HAP-1 (cell line): ENCODE data around the gene PRKAR1B.

Source experiments
- DNase-seq, 2 experiments: peaks; one replicate each; pipeline ENCODE4 v3.0.0-alpha.2; 2016 to 2020; ENCODE audit warnings: low spot score in 2 of 2
- H3K27me3 ChIP-seq: fragments of 250-450 bp; sonication (Bioruptor Pico); 2 replicates; pipeline ENCODE4 v1.5.1; 2020; ENCODE audit warnings: low read depth, mild to moderate bottlenecking, moderate library complexity
- H3K36me3 ChIP-seq: fragments of 250-450 bp; sonication (Bioruptor Pico); replicated peaks from 2 replicates; pipeline ENCODE4 v1.5.1; 2020; ENCODE audit warnings: mild to moderate bottlenecking
- H3K4me1 ChIP-seq: fragments of 250-450 bp; sonication (Bioruptor Pico); 2 replicates; pipeline ENCODE4 v1.5.1; 2020; ENCODE audit warnings: mild to moderate bottlenecking
- H3K4me3 ChIP-seq: fragments of 250-450 bp; sonication (Bioruptor Pico); 2 replicates; pipeline ENCODE4 v1.5.1; 2020; ENCODE audit warnings: mild to moderate bottlenecking, moderate library complexity
- H3K9me3 ChIP-seq: fragments of 250-450 bp; sonication (Bioruptor Pico); 2 replicates; pipeline ENCODE4 v1.5.1; 2020; ENCODE audit warnings: mild to moderate bottlenecking, moderate library complexity
- in situ Hi-C: fragments of 300-500 bp; cut with MboI; formaldehyde crosslinking; loops from 3 replicates; pipeline ENCODE4 v1.14.3; 2020; ENCODE audit warnings: low sequenced_read_pairs, inconsistent platforms, mixed read lengths

PRKAR1B gene

DNA sequence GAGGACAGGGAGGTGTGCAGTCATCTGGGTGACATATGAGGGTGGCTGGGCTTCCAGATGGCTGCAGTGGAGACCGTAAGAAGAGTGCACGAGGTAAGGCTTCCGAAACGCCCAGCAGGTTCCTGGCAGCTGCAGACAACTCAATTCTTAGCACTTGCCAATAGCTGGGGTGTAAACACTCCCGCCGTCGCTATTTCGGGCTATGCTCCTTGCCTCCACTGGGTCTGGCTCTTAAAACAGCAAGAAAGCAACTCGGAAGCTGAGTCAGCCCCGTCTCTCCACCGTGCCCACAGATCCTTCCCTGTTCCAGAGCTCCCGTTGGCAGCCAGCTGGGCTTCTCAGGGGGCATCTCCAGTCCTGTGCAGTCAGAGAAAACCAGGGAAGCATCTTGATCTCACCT lies 201.3 kb downstream of the PRKAR1B start:
- Histone ChIP-seq H3K9me3 (no peaks in the 10 kb centered on the region), H3K4me1 (peaks cover 2% of the 10 kb centered on the region; the same call in 1 of the 2 replicates), H3K27me3 (peaks cover 32% of the 10 kb centered on the region), H3K36me3 (no peaks in the 10 kb centered on the region), H3K4me3 (no peak overlapping the region)
- in situ Hi-C loops: no loop called here
- DNase-seq: no peak

GRCh38 chr7:524800-525199 lies 202.3 kb downstream of the PRKAR1B start:
- Histone ChIP-seq H3K36me3 (no peaks in the 10 kb centered on the region), H3K4me3 (no peak overlapping the region), H3K27me3 (peaks cover 35% of the 10 kb centered on the region), H3K4me1 (peaks cover 2% of the 10 kb centered on the region; the same call in 1 of the 2 replicates), H3K9me3 (no peaks in the 10 kb centered on the region)
- in situ Hi-C loops: no loop called here
- DNase-seq: no peak

- no peak for DNase-seq
- H3K4me3 ChIP-seq: no peak overlapping the region
- H3K27me3 ChIP-seq: peaks cover 30% of the 10 kb centered on the region
- no peaks in the 10 kb centered on the region for H3K36me3 ChIP-seq
- in situ Hi-C loops: no loop called here
- peaks cover 2% of the 10 kb centered on the region; the same call in 1 of the 2 replicates for H3K4me1 ChIP-seq
- H3K9me3 ChIP-seq: no peaks in the 10 kb centered on the region
Observed at GRCh38 chr7:523347-524336, 203.4 kb downstream of the PRKAR1B start.

GRCh38 chr7:522951-523314 lies 204.1 kb downstream of the PRKAR1B start:
- DNase-seq: no peak
- Histone ChIP-seq H3K4me3 (no peak overlapping the region), H3K9me3 (no peaks in the 10 kb centered on the region), H3K27me3 (peaks cover 30% of the 10 kb centered on the region), H3K4me1 (peaks cover 2% of the 10 kb centered on the region; the same call in 1 of the 2 replicates), H3K36me3 (no peaks in the 10 kb centered on the region)
- in situ Hi-C loops: no loop called here

DNA sequence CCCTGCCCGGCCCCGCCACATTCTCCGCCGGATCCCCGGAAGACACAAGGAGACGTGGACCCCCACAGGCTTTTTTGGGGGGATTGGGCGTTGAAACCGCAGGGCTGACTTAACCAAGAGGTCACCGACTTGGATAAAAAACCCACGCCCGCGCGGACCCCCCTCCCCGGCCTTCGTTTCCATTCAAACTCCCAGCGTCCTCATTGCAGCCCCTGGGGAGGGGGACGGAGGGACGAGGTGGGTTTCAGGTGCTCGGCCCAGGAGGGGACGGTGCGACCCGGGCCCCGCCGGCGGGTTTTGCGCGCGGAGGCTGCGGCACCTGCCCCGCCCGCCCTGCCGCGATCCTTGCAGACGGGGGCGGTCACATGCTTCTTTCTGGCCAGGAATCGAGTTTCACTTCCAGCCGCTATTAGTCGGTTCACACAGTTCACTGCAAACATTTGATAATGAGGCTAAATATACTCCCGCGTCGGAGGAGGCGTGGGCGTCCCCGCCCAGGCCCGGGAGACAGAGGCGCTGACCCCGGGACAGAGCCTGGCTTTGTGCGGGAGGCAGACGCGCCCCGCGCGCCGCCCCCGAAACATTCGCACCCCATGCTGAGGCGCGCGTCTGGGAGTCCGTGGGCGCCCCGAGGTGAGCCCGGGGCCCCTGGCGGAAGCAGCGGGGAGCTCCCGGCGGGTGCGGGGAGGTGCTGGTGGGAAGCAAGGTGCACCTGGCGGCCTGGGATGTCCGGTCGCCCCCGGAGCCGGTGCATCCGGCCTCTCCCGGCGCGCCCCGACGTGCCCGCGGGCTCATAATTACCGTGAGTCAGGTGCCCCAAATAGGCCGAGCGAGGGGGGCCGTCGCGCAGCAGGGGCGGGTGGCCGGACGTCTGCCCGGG lies 204.8 kb downstream of the PRKAR1B start:
- DNase-seq: peak; percentile 15 to 45
- Histone ChIP-seq H3K36me3 (no peaks in the 10 kb centered on the region), H3K4me1 (peaks cover 2% of the 10 kb centered on the region; the same call in 1 of the 2 replicates), H3K4me3 (no peak overlapping the region), H3K9me3 (no peaks in the 10 kb centered on the region), H3K27me3 (peaks cover 30% of the 10 kb centered on the region)
- in situ Hi-C loops: no loop called here

DNA sequence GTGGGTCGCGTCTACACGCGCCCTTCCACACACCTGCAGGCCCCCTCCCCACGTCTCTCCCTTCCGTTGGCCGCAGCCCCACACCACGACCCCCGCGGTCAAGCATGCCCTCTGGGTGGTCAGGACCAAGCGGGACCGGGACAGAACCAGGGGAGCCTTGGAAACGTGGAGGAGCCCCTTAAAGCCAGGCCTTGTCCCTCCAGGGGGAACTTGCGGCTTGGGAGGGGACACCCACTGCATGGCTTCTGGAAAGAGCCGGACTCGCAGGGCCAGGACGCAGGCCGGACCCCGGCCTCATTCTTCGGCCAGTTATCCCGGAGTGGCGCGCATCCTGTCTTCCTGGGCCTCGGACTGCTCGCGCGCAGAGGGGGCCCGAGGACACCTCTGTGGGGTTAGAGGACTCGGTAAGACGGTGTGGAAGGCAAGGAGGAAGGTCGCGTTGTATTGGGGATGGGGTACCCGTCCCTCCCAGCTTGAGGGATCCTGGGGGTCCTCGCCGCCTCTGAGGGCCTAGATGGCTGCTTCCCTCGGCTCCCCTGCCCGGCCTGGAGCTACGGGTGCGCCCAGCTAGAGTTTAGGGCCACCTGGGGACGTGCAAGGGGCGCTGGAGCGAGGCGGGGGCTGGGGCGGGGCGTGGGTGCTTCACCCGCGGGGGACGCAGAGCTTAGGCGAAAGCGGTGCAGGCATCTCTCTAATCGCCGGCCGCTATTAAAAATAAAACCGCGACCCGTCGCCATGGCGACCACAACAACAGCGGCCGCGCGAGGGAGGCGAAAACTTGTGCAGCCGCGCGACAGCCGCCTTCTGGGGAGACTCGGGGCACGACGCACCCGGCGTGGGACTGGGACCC lies 205.6 kb downstream of the PRKAR1B start:
- H3K4me1 ChIP-seq: peaks cover 2% of the 10 kb centered on the region; the same call in 1 of the 2 replicates
- no peaks in the 10 kb centered on the region for H3K9me3 ChIP-seq
- peak; percentile 35 to 75 for DNase-seq
- no peaks in the 10 kb centered on the region for H3K36me3 ChIP-seq
- peaks cover 30% of the 10 kb centered on the region for H3K27me3 ChIP-seq
- in situ Hi-C loops: no loop called here
- H3K4me3 ChIP-seq: no peak overlapping the region

DNA sequence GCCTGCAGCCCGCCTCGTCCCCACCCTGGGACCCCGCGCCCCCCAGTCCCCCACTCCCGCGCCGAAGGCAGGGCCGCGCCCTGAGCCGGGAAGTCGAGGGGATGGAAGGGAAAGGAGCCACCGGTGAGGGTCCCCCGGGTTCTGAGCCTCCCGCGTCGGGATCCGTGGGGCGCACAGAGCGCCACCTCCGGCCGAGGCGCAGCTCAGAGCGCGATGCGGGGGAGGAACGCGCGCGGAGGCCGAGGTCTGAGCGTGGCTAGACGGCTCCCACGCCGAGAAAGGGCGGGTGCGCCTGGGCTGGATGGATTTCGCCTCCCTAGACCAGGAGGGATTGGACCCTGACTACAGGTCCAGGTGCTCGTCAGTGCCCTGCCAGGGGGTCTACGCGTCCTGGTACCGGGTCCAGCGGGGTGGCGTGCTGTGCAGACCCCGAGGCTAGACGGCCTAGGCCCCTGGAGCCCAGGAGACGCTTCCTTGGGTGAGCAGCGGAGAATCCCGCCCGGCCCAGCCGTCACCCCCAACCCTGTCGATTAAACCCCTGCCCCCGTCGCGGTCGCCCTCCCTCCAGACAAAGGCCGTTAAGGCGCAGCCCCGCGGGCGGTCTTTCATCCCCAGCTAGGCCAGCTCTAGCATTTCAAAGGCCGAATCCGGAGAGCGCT lies 206.4 kb downstream of the PRKAR1B start:
- peaks cover 2% of the 10 kb centered on the region; the same call in 1 of the 2 replicates for H3K4me1 ChIP-seq
- H3K4me3 ChIP-seq: no peak overlapping the region
- DNase-seq: no peak
- in situ Hi-C loops: no loop called here
- H3K9me3 ChIP-seq: no peaks in the 10 kb centered on the region
- no peaks in the 10 kb centered on the region for H3K36me3 ChIP-seq
- peaks cover 30% of the 10 kb centered on the region for H3K27me3 ChIP-seq

GRCh38 chr7:519484-520390 lies 207.3 kb downstream of the PRKAR1B start, which contains the start of gene PDGFA:
PDGFA (minus strand) TSS chr7:519846; CDS start chr7:519001, 845 bp downstream.
- peak; percentile 32 to 49 for DNase-seq
- peaks cover 30% of the 10 kb centered on the region for H3K27me3 ChIP-seq
- H3K9me3 ChIP-seq: no peaks in the 10 kb centered on the region
- H3K4me3 ChIP-seq: peak within 1 kb of the TSS; percentile 42
- peaks cover 2% of the 10 kb centered on the region; the same call in 1 of the 2 replicates for H3K4me1 ChIP-seq
- in situ Hi-C loops: no loop called here
- H3K36me3 ChIP-seq: no peaks in the 10 kb centered on the region

GRCh38 chr7:518630-519483 lies 208.2 kb downstream of the PRKAR1B start:
- Histone ChIP-seq H3K4me3 (peak overlapping the region; percentile 42), H3K36me3 (no peaks in the 10 kb centered on the region), H3K9me3 (no peaks in the 10 kb centered on the region), H3K4me1 (peaks cover 2% of the 10 kb centered on the region; the same call in 1 of the 2 replicates), H3K27me3 (peaks cover 30% of the 10 kb centered on the region)
- peak; percentile 41 to 82 for DNase-seq
- in situ Hi-C loops: no loop called here

DNA sequence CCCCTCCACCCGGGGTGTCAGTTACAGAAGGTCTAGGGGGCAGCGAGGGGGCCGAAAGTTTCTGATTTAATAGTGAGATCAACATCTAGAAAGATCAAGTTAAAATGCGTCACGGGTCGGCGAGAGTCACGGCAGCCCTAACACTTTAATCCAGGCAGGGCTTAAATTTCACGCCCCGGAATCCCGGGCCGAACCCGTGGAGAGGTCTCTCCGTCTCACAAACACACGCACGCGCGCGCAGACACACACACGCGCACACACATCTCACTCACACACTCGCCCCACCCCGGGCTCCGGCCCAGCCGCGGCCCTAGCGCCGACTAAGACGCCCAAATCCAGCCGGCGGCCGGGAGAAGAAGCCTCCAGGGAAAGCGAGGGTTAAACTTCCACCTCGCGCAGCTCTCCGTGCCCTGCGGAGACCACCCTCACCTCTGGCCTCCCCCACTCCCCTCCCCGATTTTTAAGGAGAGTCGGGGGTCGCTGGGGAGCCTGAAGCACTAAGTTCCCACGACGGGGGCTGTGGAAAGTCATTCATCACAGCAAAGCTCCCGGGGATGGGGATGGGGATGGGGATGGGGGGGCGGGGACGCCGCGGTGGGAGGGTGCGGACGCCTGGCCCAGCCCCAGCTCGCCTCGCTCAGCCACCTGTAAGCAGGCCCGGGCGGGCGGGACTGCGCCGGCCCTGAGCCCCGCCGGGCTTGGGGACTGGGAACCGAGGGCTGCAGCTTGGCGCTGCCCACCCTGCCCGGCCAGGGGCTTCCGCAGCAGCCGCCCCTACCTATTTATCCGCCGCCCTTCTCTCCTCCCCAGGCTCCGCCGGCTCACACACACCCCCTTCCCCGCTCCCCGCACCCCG lies 209.1 kb downstream of the PRKAR1B start:
- in situ Hi-C loops: no loop called here
- H3K9me3 ChIP-seq: no peaks in the 10 kb centered on the region
- peak overlapping the region; percentile 42 for H3K4me3 ChIP-seq
- peaks cover 2% of the 10 kb centered on the region; the same call in 1 of the 2 replicates for H3K4me1 ChIP-seq
- no peaks in the 10 kb centered on the region for H3K36me3 ChIP-seq
- peak in 1 of 2 experiments; percentile 53 for DNase-seq
- H3K27me3 ChIP-seq: peaks cover 26% of the 10 kb centered on the region
